Neural cell (in vitro differentiated cells): ENCODE measurements around the gene LCLAT1. TPM values are rescaled to one million over a fixed set of nuclear protein-coding genes. Genes with fewer than 3 reads are reported as not detected.

Experiments
- H2AFZ ChIP-seq: fragments of 200-600, 300-800 bp; sonication (generic), shearing (Covaris generic); 2 replicates; pipeline ENCODE4 v1.6.0; 2014; ENCODE audit warnings: low read depth, mild to moderate bottlenecking, antibody characterized with exemption, low read length, moderate library complexity
- H3F3A ChIP-seq: fragments of 200-600 bp; shearing (Covaris generic); 2 replicates; pipeline ENCODE4 v1.6.1; 2016; ENCODE audit warnings: mild to moderate bottlenecking, moderate library complexity, mixed read lengths, antibody characterized with exemption, low read length; ENCODE audit not compliant: insufficient read depth, poor library complexity, severe bottlenecking
- H3K27ac ChIP-seq: fragments of 200-600, 300-800 bp; sonication (generic), shearing (Covaris generic); 2 replicates; pipeline ENCODE4 v1.5.1; 2014; ENCODE audit warnings: mild to moderate bottlenecking, low read length, moderate library complexity
- H3K27me3 ChIP-seq: fragments of 300-800, 200-600 bp; sonication (generic), shearing (Covaris generic); 2 replicates; pipeline ENCODE4 v1.6.0; 2014; ENCODE audit warnings: mild to moderate bottlenecking, low read depth, low read length, moderate library complexity; ENCODE audit not compliant: insufficient read depth
- H3K36me3 ChIP-seq: fragments of 300-800, 200-600 bp; sonication (generic), shearing (Covaris generic); 2 replicates; pipeline ENCODE4 v1.5.1; 2014; ENCODE audit warnings: mild to moderate bottlenecking, antibody characterized with exemption, low read length, moderate library complexity; ENCODE audit not compliant: insufficient read depth
- H3K4me2 ChIP-seq: fragments of 300-800, 200-600 bp; sonication (generic), shearing (Covaris generic); 2 replicates; pipeline ENCODE4 v1.6.0; 2014; ENCODE audit warnings: mild to moderate bottlenecking, low read length
- H3K4me3 ChIP-seq: fragments of 300-800, 200-600 bp; sonication (generic), shearing (Covaris generic); 2 replicates; pipeline ENCODE4 v1.5.1; 2014; ENCODE audit warnings: mild to moderate bottlenecking, low read length, moderate library complexity
- H3K79me2 ChIP-seq: fragments of 200-600 bp; shearing (Covaris generic); replicated peaks from 2 replicates; pipeline ENCODE4 v1.6.0; 2014; ENCODE audit warnings: mild to moderate bottlenecking, low read length, moderate library complexity; ENCODE audit not compliant: insufficient read depth
- H3K9ac ChIP-seq: fragments of 300-800, 200-600 bp; sonication (generic), shearing (Covaris generic); 2 replicates; pipeline ENCODE4 v1.6.1; 2016; ENCODE audit warnings: mild to moderate bottlenecking, low read length, mixed read lengths
- H3K9me2 ChIP-seq: fragments of 200-600 bp; shearing (Covaris generic); 2 replicates; pipeline ENCODE4 v1.6.1; 2016; ENCODE audit warnings: mild to moderate bottlenecking, low read length, mixed read lengths; ENCODE audit not compliant: insufficient read depth
- H3K9me3 ChIP-seq: fragments of 200-600, 300-800 bp; sonication (generic), shearing (Covaris generic); 2 replicates; pipeline ENCODE4 v1.6.1; 2016; ENCODE audit warnings: mild to moderate bottlenecking, mixed run types, low read length, moderate library complexity, mixed read lengths
- H4K20me1 ChIP-seq: fragments of 200-600 bp; shearing (Covaris generic); 2 replicates; pipeline ENCODE4 v1.6.1; 2016; ENCODE audit warnings: mild to moderate bottlenecking, mixed run types; ENCODE audit not compliant: insufficient read depth
- EP300 ChIP-seq: fragments of 450-650 bp; conservative IDR thresholded peaks from 2 replicates; pipeline ENCODE4 v1.6.1; 2014; ENCODE audit warnings: antibody characterized with exemption, mild to moderate bottlenecking, moderate library complexity; ENCODE audit not compliant: poor library complexity, severe bottlenecking
- EZH2 ChIP-seq: fragments of 200-600, 300-800 bp; shearing (Covaris generic), sonication (generic); IDR thresholded peaks from 2 replicates; pipeline ENCODE4 v1.6.1; 2014; ENCODE audit warnings: antibody characterized with exemption, low read length, borderline replicate concordance, mild to moderate bottlenecking; ENCODE audit not compliant: insufficient read depth, poor library complexity, severe bottlenecking
- MXI1 ChIP-seq: fragments of 450-650 bp; conservative IDR thresholded peaks from 2 replicates; pipeline ENCODE4 v1.6.1; 2014; ENCODE audit warnings: antibody characterized with exemption, mild to moderate bottlenecking; ENCODE audit not compliant: poor library complexity, severe bottlenecking
- POLR2AphosphoS5 ChIP-seq: IDR thresholded peaks from 2 replicates; pipeline ENCODE4 v1.6.1; 2012
- RAD21 ChIP-seq: fragments of 450-650 bp; conservative IDR thresholded peaks from 2 replicates; pipeline ENCODE4 v1.6.1; 2014; ENCODE audit warnings: antibody characterized with exemption, mild to moderate bottlenecking, moderate library complexity
- SMC3 ChIP-seq: fragments of 450-650 bp; conservative IDR thresholded peaks from 2 replicates; pipeline ENCODE4 v1.6.1; 2014; ENCODE audit warnings: antibody characterized with exemption, mild to moderate bottlenecking, moderate library complexity; ENCODE audit not compliant: poor library complexity
- polyA plus RNA-seq: library from polyadenylated mRNA; depleted of rRNA; stranded (reverse); fragments of >200 nt; gene quantifications from 2 replicates; pipeline ENCODE4 v1.2.3, GENCODE V29; 2014
- TF ChIP-seq, protein P1 (sequence below): fragments of 450-650 bp; IDR thresholded peaks from 2 replicates; pipeline ENCODE4 v1.5.1; 2014; ENCODE audit warnings: antibody characterized with exemption, mild to moderate bottlenecking, moderate library complexity; ENCODE audit not compliant: poor library complexity, severe bottlenecking
- TF ChIP-seq, protein P2 (sequence below): IDR thresholded peaks from 2 replicates; pipeline ENCODE4 v1.6.1; 2012; ENCODE audit warnings: borderline replicate concordance

LCLAT1 gene
- polyA plus RNA-seq, 1 donor from 2014 or later, result 5.8 TPM

DNA sequence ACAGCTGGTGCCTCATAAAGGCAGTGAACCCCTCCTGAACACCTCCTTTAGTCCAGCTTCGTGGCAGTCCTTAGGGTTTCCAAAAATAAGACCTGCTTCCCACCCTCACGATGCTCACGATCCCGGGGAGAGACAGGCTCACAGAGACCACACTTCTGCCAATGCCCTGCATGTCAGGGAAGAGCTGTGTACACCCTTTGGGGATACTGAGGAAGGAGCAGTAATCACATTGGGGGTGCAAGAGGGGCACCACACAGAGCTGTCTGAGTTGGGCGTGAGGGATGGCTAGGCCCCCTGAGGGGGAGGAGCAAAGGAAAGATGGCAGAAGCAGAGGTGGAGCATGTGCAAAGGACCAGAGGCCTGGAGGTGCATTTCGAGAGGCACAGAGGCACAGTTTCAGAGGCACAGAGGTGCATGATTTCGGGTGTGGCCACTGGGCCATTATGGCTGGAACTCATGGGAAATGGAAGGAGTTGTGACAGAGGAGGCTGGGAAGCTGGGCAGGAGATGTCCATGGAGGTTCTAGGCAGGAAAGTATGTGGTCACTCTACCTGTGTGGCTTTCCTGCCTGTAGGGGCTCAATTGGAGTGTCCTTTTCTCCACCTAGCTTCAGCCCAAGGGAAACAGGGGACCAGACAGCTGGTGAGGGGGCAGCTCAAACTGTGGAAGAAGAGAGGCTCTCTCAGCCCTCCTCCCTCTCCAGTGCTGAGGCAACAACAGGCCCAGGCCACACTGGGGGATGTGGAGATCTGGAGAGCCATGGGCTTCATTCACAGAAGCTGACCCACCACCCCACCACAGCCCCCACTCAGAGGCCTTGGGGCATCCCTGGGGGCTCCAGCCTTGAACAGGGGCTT is 244.3 kb downstream of the LCLAT1 start:
- Histone ChIP-seq H3K9me2 (no peaks in the 10 kb centered on the region), H3K9me3 (no peaks in the 10 kb centered on the region), H3K9ac (no peak overlapping the region), H2AFZ (no peak overlapping the region), H4K20me1 (no peaks in the 10 kb centered on the region), H3K27me3 (no peaks in the 10 kb centered on the region), H3F3A (no peaks in the 10 kb centered on the region), H3K79me2 (no peaks in the 10 kb centered on the region), H3K27ac (no peak overlapping the region), H3K36me3 (no peaks in the 10 kb centered on the region), H3K4me2 (no peak overlapping the region), H3K4me3 (no peak overlapping the region)
- TF ChIP-seq, protein P1, sequence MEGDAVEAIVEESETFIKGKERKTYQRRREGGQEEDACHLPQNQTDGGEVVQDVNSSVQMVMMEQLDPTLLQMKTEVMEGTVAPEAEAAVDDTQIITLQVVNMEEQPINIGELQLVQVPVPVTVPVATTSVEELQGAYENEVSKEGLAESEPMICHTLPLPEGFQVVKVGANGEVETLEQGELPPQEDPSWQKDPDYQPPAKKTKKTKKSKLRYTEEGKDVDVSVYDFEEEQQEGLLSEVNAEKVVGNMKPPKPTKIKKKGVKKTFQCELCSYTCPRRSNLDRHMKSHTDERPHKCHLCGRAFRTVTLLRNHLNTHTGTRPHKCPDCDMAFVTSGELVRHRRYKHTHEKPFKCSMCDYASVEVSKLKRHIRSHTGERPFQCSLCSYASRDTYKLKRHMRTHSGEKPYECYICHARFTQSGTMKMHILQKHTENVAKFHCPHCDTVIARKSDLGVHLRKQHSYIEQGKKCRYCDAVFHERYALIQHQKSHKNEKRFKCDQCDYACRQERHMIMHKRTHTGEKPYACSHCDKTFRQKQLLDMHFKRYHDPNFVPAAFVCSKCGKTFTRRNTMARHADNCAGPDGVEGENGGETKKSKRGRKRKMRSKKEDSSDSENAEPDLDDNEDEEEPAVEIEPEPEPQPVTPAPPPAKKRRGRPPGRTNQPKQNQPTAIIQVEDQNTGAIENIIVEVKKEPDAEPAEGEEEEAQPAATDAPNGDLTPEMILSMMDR, result no peak
- TF ChIP-seq EP300, result no peak
- TF ChIP-seq POLR2AphosphoS5, result no peak
- no peak for TF ChIP-seq RAD21

DNA sequence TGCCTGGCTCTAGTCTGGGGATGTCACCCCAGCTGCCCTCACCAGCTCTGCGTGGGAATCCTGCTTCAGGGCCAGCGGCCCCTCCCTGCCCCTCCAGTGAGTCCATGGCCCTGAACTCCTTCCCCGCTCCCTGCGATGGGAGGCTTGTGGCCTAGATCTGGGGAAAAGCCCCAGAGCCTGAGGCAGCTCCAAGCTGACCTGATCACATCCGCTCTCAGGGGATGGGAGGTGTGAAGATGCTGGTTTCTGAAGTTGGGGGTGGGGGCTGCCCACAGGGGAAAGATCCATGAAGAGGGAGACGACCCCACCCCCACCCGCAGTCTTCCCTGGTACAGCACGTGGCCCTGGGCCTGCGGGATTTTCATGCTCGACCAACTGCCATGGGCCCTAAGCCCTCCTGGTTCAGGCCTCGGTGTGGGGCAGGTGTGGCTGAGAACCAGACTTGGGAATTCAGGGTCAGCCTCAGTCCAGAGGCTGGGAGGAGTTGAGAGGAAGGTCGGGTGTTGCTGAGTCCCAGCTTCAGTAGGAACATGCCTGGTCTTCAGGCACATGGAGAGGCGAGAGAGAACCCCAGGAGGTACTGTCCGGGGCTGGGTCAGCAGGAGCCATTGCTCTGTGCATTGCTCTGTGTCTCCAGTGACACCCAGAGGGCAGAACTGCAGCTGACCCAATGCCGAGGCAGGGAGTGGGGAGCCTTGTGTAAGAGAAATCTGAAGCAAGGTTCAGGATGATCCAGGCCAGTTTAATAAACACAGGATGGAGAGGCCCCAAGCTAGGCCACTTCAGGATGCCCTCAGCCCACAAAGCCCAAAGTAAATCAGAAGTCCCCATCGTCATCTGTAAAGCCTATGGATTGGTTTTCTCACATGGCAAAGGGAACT is 245.1 kb downstream of the LCLAT1 start:
- TF ChIP-seq EZH2 (no peak), MXI1 (no peak), SMC3 (no peak), POLR2AphosphoS5 (no peak)
- TF ChIP-seq, protein P1, result no peak
- TF ChIP-seq, protein P2, sequence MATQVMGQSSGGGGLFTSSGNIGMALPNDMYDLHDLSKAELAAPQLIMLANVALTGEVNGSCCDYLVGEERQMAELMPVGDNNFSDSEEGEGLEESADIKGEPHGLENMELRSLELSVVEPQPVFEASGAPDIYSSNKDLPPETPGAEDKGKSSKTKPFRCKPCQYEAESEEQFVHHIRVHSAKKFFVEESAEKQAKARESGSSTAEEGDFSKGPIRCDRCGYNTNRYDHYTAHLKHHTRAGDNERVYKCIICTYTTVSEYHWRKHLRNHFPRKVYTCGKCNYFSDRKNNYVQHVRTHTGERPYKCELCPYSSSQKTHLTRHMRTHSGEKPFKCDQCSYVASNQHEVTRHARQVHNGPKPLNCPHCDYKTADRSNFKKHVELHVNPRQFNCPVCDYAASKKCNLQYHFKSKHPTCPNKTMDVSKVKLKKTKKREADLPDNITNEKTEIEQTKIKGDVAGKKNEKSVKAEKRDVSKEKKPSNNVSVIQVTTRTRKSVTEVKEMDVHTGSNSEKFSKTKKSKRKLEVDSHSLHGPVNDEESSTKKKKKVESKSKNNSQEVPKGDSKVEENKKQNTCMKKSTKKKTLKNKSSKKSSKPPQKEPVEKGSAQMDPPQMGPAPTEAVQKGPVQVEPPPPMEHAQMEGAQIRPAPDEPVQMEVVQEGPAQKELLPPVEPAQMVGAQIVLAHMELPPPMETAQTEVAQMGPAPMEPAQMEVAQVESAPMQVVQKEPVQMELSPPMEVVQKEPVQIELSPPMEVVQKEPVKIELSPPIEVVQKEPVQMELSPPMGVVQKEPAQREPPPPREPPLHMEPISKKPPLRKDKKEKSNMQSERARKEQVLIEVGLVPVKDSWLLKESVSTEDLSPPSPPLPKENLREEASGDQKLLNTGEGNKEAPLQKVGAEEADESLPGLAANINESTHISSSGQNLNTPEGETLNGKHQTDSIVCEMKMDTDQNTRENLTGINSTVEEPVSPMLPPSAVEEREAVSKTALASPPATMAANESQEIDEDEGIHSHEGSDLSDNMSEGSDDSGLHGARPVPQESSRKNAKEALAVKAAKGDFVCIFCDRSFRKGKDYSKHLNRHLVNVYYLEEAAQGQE, result no peak
- Histone ChIP-seq H3K4me3 (no peak overlapping the region), H3K27ac (no peak overlapping the region), H3K9ac (no peak overlapping the region), H2AFZ (no peak overlapping the region), H3K27me3 (no peaks in the 10 kb centered on the region), H3F3A (no peaks in the 10 kb centered on the region), H3K79me2 (no peaks in the 10 kb centered on the region), H3K9me3 (no peaks in the 10 kb centered on the region), H4K20me1 (no peaks in the 10 kb centered on the region), H3K36me3 (no peaks in the 10 kb centered on the region), H3K9me2 (no peaks in the 10 kb centered on the region), H3K4me2 (no peak overlapping the region)
